ENCODE results near the gene ATP2B3.

- TF ChIP-seq MAX (IDR thresholded peaks at IDR 0.05): no peak
- no peak for TF ChIP-seq TAF1 (IDR thresholded peaks at IDR 0.05; ENCODE audit: low read depth)
- TF ChIP-seq RAD21 (IDR thresholded peaks at IDR 0.05; ENCODE audit: low read depth): no peak
- TF ChIP-seq YY1 (IDR thresholded peaks at IDR 0.05; ENCODE audit: low read depth): no peak
- no peak for TF ChIP-seq CREB1 (IDR thresholded peaks at IDR 0.05; ENCODE audit: low read depth)
- TF ChIP-seq USF1 (IDR thresholded peaks at IDR 0.05): no peak
- TF ChIP-seq EP300 (IDR thresholded peaks at IDR 0.05; ENCODE audit: borderline replicate concordance): no peak
- no peak for TF ChIP-seq REST (IDR thresholded peaks at IDR 0.05; ENCODE audit: low read depth)
- no peak for TF ChIP-seq EGR1 (IDR thresholded peaks at IDR 0.05)
- no peak for TF ChIP-seq NFIC (IDR thresholded peaks at IDR 0.05)
- no peak for TF ChIP-seq CEBPB (IDR thresholded peaks at IDR 0.05)
Observed at GRCh38 chrX:153573984-153574383, 56.5 kb downstream of the ATP2B3 start.

All from Ishikawa (cell line).